GM12864 (cell line): ENCODE measurements around the gene RNF128.

Source experiments
- DNase-seq: peaks from one replicate; pipeline ENCODE4 v3.0.0-alpha.2; 2011; ENCODE audit warnings: low read depth
- H3K4me3 ChIP-seq: 2 replicates; pipeline ENCODE4 v1.5.1; 2011; ENCODE audit warnings: mild to moderate bottlenecking, low read depth, low read length, control low read depth
- TF ChIP-seq, protein P1 (sequence below): IDR thresholded peaks from 2 replicates; pipeline ENCODE4 v1.5.1; 2011; ENCODE audit warnings: low read depth, mild to moderate bottlenecking, moderate library complexity, low read length, control low read depth, inconsistent platforms; ENCODE audit errors: missing control alignments

The RNF128 gene

DNA sequence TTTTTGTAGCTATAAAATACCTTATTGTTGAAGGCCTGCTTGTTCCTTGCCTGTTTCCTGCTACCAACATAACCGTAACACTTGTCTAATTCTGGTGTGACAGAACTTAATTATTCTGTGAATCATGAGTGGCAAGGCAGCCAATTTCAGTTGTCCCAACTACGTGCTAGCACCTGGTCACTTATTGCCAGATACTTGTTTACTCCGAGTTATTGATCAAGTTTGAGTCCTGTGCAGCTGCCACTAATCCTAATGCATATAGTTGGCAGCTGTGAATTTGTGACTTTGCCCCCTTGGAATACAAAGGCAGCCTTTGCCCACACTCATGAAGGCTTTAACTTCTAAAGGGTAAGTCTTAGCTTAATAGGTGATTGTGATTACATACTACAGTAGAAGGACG lies 7.8 kb upstream of the RNF128 start:
- no peak for DNase-seq
- H3K4me3 ChIP-seq: no peak overlapping the region
- TF ChIP-seq, protein P1, sequence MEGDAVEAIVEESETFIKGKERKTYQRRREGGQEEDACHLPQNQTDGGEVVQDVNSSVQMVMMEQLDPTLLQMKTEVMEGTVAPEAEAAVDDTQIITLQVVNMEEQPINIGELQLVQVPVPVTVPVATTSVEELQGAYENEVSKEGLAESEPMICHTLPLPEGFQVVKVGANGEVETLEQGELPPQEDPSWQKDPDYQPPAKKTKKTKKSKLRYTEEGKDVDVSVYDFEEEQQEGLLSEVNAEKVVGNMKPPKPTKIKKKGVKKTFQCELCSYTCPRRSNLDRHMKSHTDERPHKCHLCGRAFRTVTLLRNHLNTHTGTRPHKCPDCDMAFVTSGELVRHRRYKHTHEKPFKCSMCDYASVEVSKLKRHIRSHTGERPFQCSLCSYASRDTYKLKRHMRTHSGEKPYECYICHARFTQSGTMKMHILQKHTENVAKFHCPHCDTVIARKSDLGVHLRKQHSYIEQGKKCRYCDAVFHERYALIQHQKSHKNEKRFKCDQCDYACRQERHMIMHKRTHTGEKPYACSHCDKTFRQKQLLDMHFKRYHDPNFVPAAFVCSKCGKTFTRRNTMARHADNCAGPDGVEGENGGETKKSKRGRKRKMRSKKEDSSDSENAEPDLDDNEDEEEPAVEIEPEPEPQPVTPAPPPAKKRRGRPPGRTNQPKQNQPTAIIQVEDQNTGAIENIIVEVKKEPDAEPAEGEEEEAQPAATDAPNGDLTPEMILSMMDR: no peak

DNA sequence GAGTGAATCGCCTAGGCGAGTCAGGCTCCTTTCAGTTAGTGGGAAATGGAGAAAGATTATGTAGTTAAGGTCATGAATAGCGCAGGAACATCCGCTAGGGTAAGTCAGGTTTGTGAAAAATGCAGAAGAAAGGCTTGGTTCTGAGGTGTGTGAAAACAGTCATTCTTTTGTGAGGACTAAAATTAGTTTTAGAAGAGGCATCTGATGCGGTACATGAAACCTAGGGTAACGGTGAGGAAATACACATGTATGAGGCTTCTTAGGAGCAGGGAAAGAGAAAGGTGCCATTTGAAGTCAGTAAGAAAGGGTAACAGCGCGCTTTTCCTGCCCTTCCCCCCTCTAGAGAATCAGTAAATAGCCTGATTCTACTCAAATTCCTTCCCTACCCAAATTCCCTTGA lies 570 bp upstream of the RNF128 start:
- no peak overlapping the region for H3K4me3 ChIP-seq
- TF ChIP-seq, protein P1: no peak
- DNase-seq: no peak

DNA sequence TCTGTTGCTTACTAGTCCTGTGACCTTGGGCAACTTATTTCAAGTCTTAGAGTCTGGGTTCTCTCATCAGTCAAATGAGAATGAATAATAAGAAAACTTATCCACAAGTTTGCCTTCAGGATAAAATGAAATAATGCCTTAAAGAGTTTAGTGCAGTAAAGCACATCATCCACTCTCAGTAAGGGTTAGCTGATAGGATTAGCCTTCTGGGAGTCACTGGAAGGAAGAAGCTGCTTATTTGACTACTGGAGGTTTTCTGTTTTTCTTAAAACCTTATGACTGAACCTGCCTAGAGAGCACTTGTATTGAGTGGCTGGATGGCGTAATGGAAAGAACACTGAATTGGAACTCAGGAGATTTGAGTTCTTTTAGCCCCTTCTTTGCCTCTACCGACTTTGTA lies 1.8 kb downstream of the RNF128 start:
- no peak for DNase-seq
- TF ChIP-seq, protein P1: no peak
- no peak overlapping the region for H3K4me3 ChIP-seq

DNA sequence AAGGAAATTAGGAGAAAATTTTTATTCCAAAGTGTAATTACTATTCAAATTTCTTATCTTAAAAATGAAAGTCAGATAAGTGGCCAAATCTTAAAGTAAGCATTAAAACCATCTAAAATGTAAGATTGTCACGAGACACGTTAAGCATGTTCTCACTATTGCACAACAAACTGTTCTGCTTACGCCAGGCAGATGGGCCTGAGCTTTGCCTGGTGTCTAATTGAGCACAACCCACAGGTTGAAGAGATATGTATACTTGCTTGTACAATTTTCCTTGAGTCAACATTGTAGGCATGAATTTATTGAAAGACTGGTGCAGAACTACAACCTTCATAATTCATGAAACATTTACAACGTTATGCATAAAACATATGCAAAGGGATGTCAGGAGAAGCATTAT lies 3.9 kb downstream of the RNF128 start:
- TF ChIP-seq, protein P1: no peak
- H3K4me3 ChIP-seq: no peak overlapping the region
- no peak for DNase-seq

DNA sequence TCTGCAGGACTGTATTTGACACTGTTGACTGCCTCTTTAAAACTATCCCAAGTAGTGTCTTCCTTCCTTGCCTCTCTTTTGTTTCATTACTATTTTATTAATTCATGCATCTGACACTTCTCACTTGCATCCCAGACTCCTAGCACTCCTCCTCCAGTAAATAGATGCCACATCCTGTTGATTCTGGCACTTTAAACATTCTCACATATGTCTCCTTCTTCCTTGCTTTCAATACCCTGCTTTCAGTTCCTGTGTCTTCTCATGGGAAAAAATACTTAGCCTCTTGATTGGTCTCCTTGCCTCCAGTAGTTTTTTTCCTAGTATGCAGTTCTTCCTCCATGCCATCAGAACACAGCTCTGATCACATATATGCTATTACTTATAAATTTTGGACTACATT lies 5.1 kb downstream of the RNF128 start:
- TF ChIP-seq, protein P1: no peak
- no peak overlapping the region for H3K4me3 ChIP-seq
- DNase-seq: no peak

DNA sequence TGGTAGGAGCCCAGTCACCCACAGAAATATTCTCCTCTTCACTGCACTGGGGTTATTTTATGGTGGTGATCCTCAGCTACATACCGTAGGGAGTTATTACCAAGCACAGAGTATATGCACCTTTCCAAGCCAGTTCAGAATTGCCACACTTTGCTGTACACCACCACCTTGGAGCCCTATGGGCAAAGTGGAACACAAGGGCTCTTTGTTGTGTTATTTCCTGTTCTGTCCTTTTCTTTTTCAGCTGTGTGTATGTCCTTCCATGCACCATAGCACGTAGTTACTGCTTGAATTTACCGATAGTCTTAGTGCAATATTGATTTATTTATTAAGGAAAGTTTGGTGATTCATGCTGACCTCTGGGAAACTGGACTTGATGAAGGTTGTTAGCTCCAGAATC lies 8.3 kb downstream of the RNF128 start:
- no peak for DNase-seq
- TF ChIP-seq, protein P1: no peak
- no peak overlapping the region for H3K4me3 ChIP-seq

DNA sequence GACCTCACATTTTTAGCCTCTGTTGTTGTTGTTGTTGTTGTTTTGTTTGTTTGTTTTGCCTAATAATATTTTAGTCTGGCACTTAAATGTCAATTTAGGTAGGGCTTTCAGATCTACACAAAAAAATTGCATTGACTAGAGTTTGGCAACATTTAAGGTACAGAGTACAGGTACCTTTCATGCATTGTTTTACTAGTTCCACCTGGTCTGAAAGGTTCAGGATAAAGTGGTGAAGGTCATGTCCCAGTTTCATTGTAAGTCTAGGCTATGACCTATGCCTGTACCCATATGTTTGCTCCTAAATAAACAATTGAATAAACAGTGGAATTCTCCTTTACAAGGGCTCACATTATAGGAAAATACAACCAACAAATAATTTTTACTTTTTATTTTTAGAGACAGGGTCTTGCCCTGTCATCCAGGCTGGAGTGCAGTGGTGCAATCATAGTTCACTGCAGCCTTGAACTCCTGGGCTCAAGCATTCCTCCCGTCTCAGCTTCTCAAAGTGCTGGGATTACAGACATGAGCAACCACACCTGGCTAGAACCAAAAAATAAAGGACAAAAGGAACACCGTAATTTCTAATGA lies 13.8 kb downstream of the RNF128 start:
- DNase-seq: no peak
- TF ChIP-seq, protein P1: no peak
- no peak overlapping the region for H3K4me3 ChIP-seq
